SU-DHL-6 (cell line): Measurements from ENCODE around the gene LPGAT1.

Experiments
- H2AFZ ChIP-seq: fragments of 200-600 bp; sonication (generic); 2 replicates; pipeline ENCODE4 v1.6.1; 2014; ENCODE audit warnings: low read depth, mild to moderate bottlenecking, moderate library complexity, mixed read lengths, antibody characterized with exemption, low read length; ENCODE audit not compliant: severe bottlenecking
- H3F3A ChIP-seq: fragments of 200-600 bp; shearing (Covaris generic); 2 replicates; pipeline ENCODE4 v1.6.0; 2016; ENCODE audit warnings: antibody characterized with exemption, mild to moderate bottlenecking; ENCODE audit not compliant: insufficient read depth
- H3K27ac ChIP-seq: fragments of 200-600 bp; sonication (generic); 2 replicates; pipeline ENCODE4 v1.5.1; 2016; ENCODE audit warnings: low read depth, mild to moderate bottlenecking, low read length, moderate library complexity, mixed read lengths
- H3K27me3 ChIP-seq: fragments of 200-600 bp; sonication (generic), shearing (Covaris generic); 2 replicates; pipeline ENCODE4 v1.6.0; 2014; ENCODE audit warnings: mild to moderate bottlenecking, low read length
- H3K36me3 ChIP-seq: fragments of 200-600 bp; sonication (generic); 2 replicates; pipeline ENCODE4 v1.6.1; 2014; ENCODE audit warnings: mild to moderate bottlenecking, low read length, mixed read lengths
- H3K4me2 ChIP-seq: fragments of 300-600, 200-600 bp; shearing (Covaris generic), sonication (generic); 2 replicates; pipeline ENCODE4 v1.6.0; 2014; ENCODE audit warnings: low read length, low read depth, mild to moderate bottlenecking; ENCODE audit not compliant: poor library complexity, severe bottlenecking
- H3K4me3 ChIP-seq: fragments of 200-600 bp; sonication (generic); 2 replicates; pipeline ENCODE4 v1.5.1; 2014; ENCODE audit warnings: antibody characterized with exemption, low read length, mild to moderate bottlenecking, mixed read lengths; ENCODE audit not compliant: insufficient read depth, poor library complexity, severe bottlenecking
- H3K79me2 ChIP-seq: fragments of 200-600 bp; sonication (generic); 2 replicates; pipeline ENCODE4 v1.6.1; 2014; ENCODE audit warnings: mild to moderate bottlenecking, low read length, moderate library complexity; ENCODE audit not compliant: insufficient read depth
- H3K9ac ChIP-seq: fragments of 200-600 bp; sonication (generic); 2 replicates; pipeline ENCODE4 v1.7.0; 2014; ENCODE audit warnings: mild to moderate bottlenecking, low read length
- H3K9me2 ChIP-seq: fragments of 200-600 bp; sonication (generic); replicated peaks from 2 replicates; pipeline ENCODE4 v1.6.1; 2014; ENCODE audit warnings: low read length; ENCODE audit not compliant: insufficient read depth
- H3K9me3 ChIP-seq: fragments of 200-600 bp; sonication (generic); 2 replicates; pipeline ENCODE4 v1.6.1; 2014; ENCODE audit warnings: low read length, mixed read lengths; ENCODE audit not compliant: insufficient read depth
- H4K20me1 ChIP-seq: fragments of 200-600 bp; sonication (generic); 2 replicates; pipeline ENCODE4 v1.6.1; 2014; ENCODE audit warnings: low read depth, mild to moderate bottlenecking, antibody characterized with exemption, low read length, moderate library complexity, mixed read lengths
- CTCF ChIP-seq: fragments of 200-600 bp; sonication (generic); IDR thresholded peaks from one replicate; pipeline ENCODE4 v1.5.1; 2017; ENCODE audit warnings: antibody characterized with exemption, mild to moderate bottlenecking, low read length, moderate library complexity; ENCODE audit not compliant: insufficient read depth, poor library complexity, severe bottlenecking
- EZH2phosphoT487 ChIP-seq: fragments of 200-600 bp; sonication (generic), shearing (Covaris generic); conservative IDR thresholded peaks from 2 replicates; pipeline ENCODE4 v1.6.1; 2018; ENCODE audit warnings: mild to moderate bottlenecking, antibody characterized with exemption, low read length, moderate library complexity, mixed read lengths

The LPGAT1 gene

GRCh38 chr1:211742889-211743529 lies 87.6 kb downstream of the LPGAT1 start:
- Histone ChIP-seq H2AFZ (no peak overlapping the region), H3F3A (no peaks in the 10 kb centered on the region), H3K27me3 (no peaks in the 10 kb centered on the region), H3K4me2 (no peak overlapping the region), H3K9me3 (no peaks in the 10 kb centered on the region), H3K4me3 (no peak overlapping the region), H4K20me1 (no peaks in the 10 kb centered on the region), H3K79me2 (no peaks in the 10 kb centered on the region), H3K36me3 (no peaks in the 10 kb centered on the region), H3K9me2 (no peaks in the 10 kb centered on the region), H3K27ac (no peak overlapping the region), H3K9ac (no peak overlapping the region)
- TF ChIP-seq CTCF (no peak), EZH2phosphoT487 (no peak)

GRCh38 chr1:211742272-211742671 lies 88.3 kb downstream of the LPGAT1 start:
- H4K20me1 ChIP-seq: no peaks in the 10 kb centered on the region

GRCh38 chr1:211741788-211742187 lies 88.8 kb downstream of the LPGAT1 start:
- no peaks in the 10 kb centered on the region for H3K9me2 ChIP-seq
- H3K27me3 ChIP-seq: no peaks in the 10 kb centered on the region
- H3K79me2 ChIP-seq: no peaks in the 10 kb centered on the region
- H3K9me3 ChIP-seq: no peaks in the 10 kb centered on the region
- H3K27ac ChIP-seq: no peak overlapping the region
- H4K20me1 ChIP-seq: no peaks in the 10 kb centered on the region
- no peaks in the 10 kb centered on the region for H3F3A ChIP-seq
- TF ChIP-seq EZH2phosphoT487 (no peak), CTCF (no peak)
- H3K4me3 ChIP-seq: no peak overlapping the region
- H2AFZ ChIP-seq: no peak overlapping the region
- no peak overlapping the region for H3K4me2 ChIP-seq
- H3K36me3 ChIP-seq: no peaks in the 10 kb centered on the region
- no peak overlapping the region for H3K9ac ChIP-seq

More at GRCh38 chr1:211742272-211742671, 88.3 kb downstream of the LPGAT1 start:
- Histone ChIP-seq H3K27ac (no peak overlapping the region), H3K9me3 (no peaks in the 10 kb centered on the region), H3K9me2 (no peaks in the 10 kb centered on the region), H3F3A (no peaks in the 10 kb centered on the region), H3K27me3 (no peaks in the 10 kb centered on the region), H2AFZ (no peak overlapping the region), H3K79me2 (no peaks in the 10 kb centered on the region), H3K9ac (no peak overlapping the region), H3K4me2 (no peak overlapping the region), H3K4me3 (no peak overlapping the region), H3K36me3 (no peaks in the 10 kb centered on the region)
- TF ChIP-seq CTCF (no peak), EZH2phosphoT487 (no peak)
